Neural crest cell (in vitro differentiated cells): ENCODE data around the gene BRPF1. TPM values are rescaled to one million over a fixed set of nuclear protein-coding genes. Genes with fewer than 3 reads are reported as not detected.

Experiments
- DNase-seq: peaks from one replicate; pipeline ENCODE4 v3.0.0; 2021; ENCODE audit warnings: low read depth, mixed read lengths, low spot score
- H3K27ac Mint-ChIP-seq: one replicate; pipeline ENCODE4 v1.8.0; 2021; ENCODE audit warnings: mild to moderate bottlenecking, mixed read lengths; ENCODE audit not compliant: unreplicated experiment
- H3K27me3 Mint-ChIP-seq: 2 replicates; pipeline ENCODE4 v1.8.0; 2021; ENCODE audit warnings: low read depth, mild to moderate bottlenecking, mixed read lengths
- H3K36me3 Mint-ChIP-seq: 2 replicates; pipeline ENCODE4 v1.8.0; 2021; ENCODE audit warnings: low read depth, mild to moderate bottlenecking, mixed read lengths
- H3K4me1 Mint-ChIP-seq: 2 replicates; pipeline ENCODE4 v1.8.0; 2021; ENCODE audit warnings: mixed read lengths
- H3K4me3 Mint-ChIP-seq: one replicate; pipeline ENCODE4 v1.8.0; 2021; ENCODE audit warnings: mild to moderate bottlenecking, mixed read lengths
- H3K9me3 Mint-ChIP-seq: 2 replicates; pipeline ENCODE4 v1.8.0; 2021; ENCODE audit warnings: mixed read lengths
- total RNA-seq: library from RNA; stranded (reverse); gene quantifications from 2 replicates; pipeline ENCODE4 v1.2.1, GENCODE V29; 2021
- TF ChIP-seq, protein P1 (sequence below): fragments of 200-600 bp; sonication (generic); conservative IDR thresholded peaks from 2 replicates; pipeline ENCODE4 v1.5.0; 2021; ENCODE audit warnings: antibody characterized with exemption, mild to moderate bottlenecking

The BRPF1 gene
- total RNA-seq, 1 donor from 2014 or later, result 39.2 TPM

GRCh38 chr3:9691636-9692035 lies 39.9 kb upstream of the BRPF1 start:
- DNase-seq, result no peak
- TF ChIP-seq, protein P1, sequence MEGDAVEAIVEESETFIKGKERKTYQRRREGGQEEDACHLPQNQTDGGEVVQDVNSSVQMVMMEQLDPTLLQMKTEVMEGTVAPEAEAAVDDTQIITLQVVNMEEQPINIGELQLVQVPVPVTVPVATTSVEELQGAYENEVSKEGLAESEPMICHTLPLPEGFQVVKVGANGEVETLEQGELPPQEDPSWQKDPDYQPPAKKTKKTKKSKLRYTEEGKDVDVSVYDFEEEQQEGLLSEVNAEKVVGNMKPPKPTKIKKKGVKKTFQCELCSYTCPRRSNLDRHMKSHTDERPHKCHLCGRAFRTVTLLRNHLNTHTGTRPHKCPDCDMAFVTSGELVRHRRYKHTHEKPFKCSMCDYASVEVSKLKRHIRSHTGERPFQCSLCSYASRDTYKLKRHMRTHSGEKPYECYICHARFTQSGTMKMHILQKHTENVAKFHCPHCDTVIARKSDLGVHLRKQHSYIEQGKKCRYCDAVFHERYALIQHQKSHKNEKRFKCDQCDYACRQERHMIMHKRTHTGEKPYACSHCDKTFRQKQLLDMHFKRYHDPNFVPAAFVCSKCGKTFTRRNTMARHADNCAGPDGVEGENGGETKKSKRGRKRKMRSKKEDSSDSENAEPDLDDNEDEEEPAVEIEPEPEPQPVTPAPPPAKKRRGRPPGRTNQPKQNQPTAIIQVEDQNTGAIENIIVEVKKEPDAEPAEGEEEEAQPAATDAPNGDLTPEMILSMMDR, result no peak
- no peaks in the 10 kb centered on the region for H3K9me3 Mint-ChIP-seq
- no peaks in the 10 kb centered on the region for H3K4me1 Mint-ChIP-seq
- H3K27me3 Mint-ChIP-seq, result no peaks in the 10 kb centered on the region
- no peaks in the 10 kb centered on the region for H3K36me3 Mint-ChIP-seq
- no peak overlapping the region for H3K27ac Mint-ChIP-seq
- H3K4me3 Mint-ChIP-seq, result no peak overlapping the region

DNA sequence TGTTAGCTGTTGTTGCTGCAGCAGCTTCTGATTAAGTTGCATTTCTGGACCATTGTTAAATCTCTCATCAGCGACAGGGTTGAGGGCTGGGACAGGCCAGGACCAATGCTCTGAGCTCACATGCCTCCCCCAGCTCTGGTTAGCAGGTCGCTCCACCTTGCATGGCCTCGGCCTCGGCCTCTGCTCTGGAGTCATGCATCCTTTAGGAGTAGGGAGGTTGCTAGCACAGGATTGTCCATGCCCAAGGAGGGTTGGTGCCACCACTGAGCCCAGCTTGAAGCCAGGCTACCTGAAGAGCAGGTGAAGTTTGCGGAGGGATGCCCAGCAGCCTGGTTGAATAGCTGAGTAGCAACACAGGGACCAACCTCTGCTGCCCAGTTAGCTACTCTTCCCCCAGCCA lies 39.1 kb upstream of the BRPF1 start:
- H3K9me3 Mint-ChIP-seq, result no peaks in the 10 kb centered on the region
- H3K4me1 Mint-ChIP-seq, result no peaks in the 10 kb centered on the region
- no peak overlapping the region for H3K4me3 Mint-ChIP-seq
- H3K36me3 Mint-ChIP-seq, result no peaks in the 10 kb centered on the region
- no peaks in the 10 kb centered on the region for H3K27me3 Mint-ChIP-seq
- TF ChIP-seq, protein P1, result no peak
- peak overlapping the region; percentile 50 for H3K27ac Mint-ChIP-seq
- no peak for DNase-seq

DNA sequence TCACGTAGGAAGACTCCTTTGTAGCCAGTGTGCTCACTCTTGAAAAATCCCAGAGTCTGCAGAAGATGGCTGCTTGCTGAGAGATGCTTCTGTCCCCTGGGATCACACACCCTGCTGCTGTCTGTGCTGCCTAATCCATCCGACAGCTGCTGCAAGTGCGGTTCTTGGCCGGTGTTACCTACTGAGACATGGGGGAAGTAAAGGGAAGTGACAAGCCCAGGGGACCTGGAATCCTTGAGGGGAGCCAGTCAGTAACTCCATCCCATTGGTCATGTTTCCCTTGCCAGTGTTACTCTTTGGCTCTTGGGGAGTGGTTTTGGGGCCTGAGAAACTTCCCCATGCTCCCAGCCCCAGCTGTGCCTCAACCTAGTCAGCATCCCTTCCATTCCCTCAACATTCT lies 36.2 kb upstream of the BRPF1 start:
- Mint-ChIP-seq H3K36me3 (no peaks in the 10 kb centered on the region), H3K9me3 (no peaks in the 10 kb centered on the region), H3K27me3 (no peaks in the 10 kb centered on the region), H3K4me1 (no peaks in the 10 kb centered on the region), H3K4me3 (no peak overlapping the region), H3K27ac (peak overlapping the region; percentile 35)
- TF ChIP-seq, protein P1, result no peak
- no peak for DNase-seq

DNA sequence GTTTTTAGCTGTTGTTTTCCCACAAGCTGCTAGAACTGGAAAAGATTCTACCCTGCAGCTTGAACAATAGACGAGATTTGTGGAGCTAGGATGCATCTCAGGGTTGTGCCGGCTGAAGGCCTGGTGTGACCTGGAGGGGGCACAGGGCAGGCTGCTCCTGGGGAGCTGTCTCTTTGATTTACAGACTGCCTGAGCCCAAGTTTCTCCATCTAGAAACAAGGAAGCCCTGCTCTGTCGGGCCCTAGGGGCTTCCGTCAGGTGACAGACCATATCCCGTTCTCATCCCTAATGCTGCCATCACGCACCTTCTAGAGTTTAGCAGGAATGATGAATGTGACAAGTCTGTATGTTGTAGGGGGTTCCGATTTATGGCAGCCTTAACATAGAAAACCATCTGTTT lies 35.8 kb upstream of the BRPF1 start:
- H3K27ac Mint-ChIP-seq, result no peak overlapping the region
- H3K9me3 Mint-ChIP-seq, result no peaks in the 10 kb centered on the region
- H3K4me3 Mint-ChIP-seq, result no peak overlapping the region
- no peaks in the 10 kb centered on the region for H3K27me3 Mint-ChIP-seq
- DNase-seq, result no peak
- no peaks in the 10 kb centered on the region for H3K36me3 Mint-ChIP-seq
- TF ChIP-seq, protein P1, result no peak
- H3K4me1 Mint-ChIP-seq, result no peaks in the 10 kb centered on the region

- no peak for DNase-seq
- TF ChIP-seq, protein P1, result no peak
Observed at GRCh38 chr3:9696480-9697220, 34.9 kb upstream of the BRPF1 start.

More at GRCh38 chr3:9696480-9697220, 34.9 kb upstream of the BRPF1 start:
- H3K27me3 Mint-ChIP-seq, result peaks cover 2% of the 10 kb centered on the region
- no peak overlapping the region for H3K4me3 Mint-ChIP-seq
- H3K27ac Mint-ChIP-seq, result peak overlapping the region; percentile 67
- no peaks in the 10 kb centered on the region for H3K9me3 Mint-ChIP-seq
- H3K36me3 Mint-ChIP-seq, result no peaks in the 10 kb centered on the region
- no peaks in the 10 kb centered on the region for H3K4me1 Mint-ChIP-seq
